ENCODE measurements around the gene HSD17B8.

Gene HSD17B8

GRCh38 chr6:33172688-33173534, 31.5 kb upstream of the HSD17B8 start:
- Histone ChIP-seq H3K9ac (ENCODE audit: low read length) (no peak overlapping the region), H3K4me1 (ENCODE audit: control insufficient read depth, insufficient read depth, low read length) (no peaks in the 10 kb centered on the region), H3K36me3 (ENCODE audit: control insufficient read depth, insufficient read depth, low read length, severe bottlenecking) (no peaks in the 10 kb centered on the region), H3K4me3 (ENCODE audit: low read length) (no peak overlapping the region), H3K9me3 (ENCODE audit: control insufficient read depth, low read length) (no peaks in the 10 kb centered on the region), H3K27me3 (replicated peaks; ENCODE audit: control insufficient read depth, insufficient read depth, low read length) (peaks cover 21% of the 10 kb centered on the region)
- peak; percentile 50 for DNase-seq (ENCODE audit: low read depth)

GRCh38 chr6:33173535-33174180, 30.8 kb upstream of the HSD17B8 start:
- H3K27me3 ChIP-seq (replicated peaks; ENCODE audit: control insufficient read depth, insufficient read depth, low read length), result peaks cover 21% of the 10 kb centered on the region
- H3K4me1 ChIP-seq (ENCODE audit: control insufficient read depth, insufficient read depth, low read length), result no peaks in the 10 kb centered on the region
- H3K9ac ChIP-seq (ENCODE audit: low read length), result no peak overlapping the region
- H3K4me3 ChIP-seq (ENCODE audit: low read length), result no peak overlapping the region
- H3K9me3 ChIP-seq (ENCODE audit: control insufficient read depth, low read length), result no peaks in the 10 kb centered on the region
- DNase-seq (ENCODE audit: low read depth), result no peak
- H3K36me3 ChIP-seq (ENCODE audit: control insufficient read depth, insufficient read depth, low read length, severe bottlenecking), result no peaks in the 10 kb centered on the region

GRCh38 chr6:33174784-33175183, 29.7 kb upstream of the HSD17B8 start:
- Histone ChIP-seq H3K27me3 (replicated peaks; ENCODE audit: control insufficient read depth, insufficient read depth, low read length) (peaks cover 18% of the 10 kb centered on the region), H3K4me1 (ENCODE audit: control insufficient read depth, insufficient read depth, low read length) (no peaks in the 10 kb centered on the region), H3K4me3 (ENCODE audit: low read length) (no peak overlapping the region), H3K9ac (ENCODE audit: low read length) (no peak overlapping the region), H3K9me3 (ENCODE audit: control insufficient read depth, low read length) (no peaks in the 10 kb centered on the region), H3K36me3 (ENCODE audit: control insufficient read depth, insufficient read depth, low read length, severe bottlenecking) (no peaks in the 10 kb centered on the region)
- no peak for DNase-seq (ENCODE audit: low read depth)

- Histone ChIP-seq H3K27me3 (replicated peaks; ENCODE audit: control insufficient read depth, insufficient read depth, low read length) (peaks cover 18% of the 10 kb centered on the region), H3K4me1 (ENCODE audit: control insufficient read depth, insufficient read depth, low read length) (no peaks in the 10 kb centered on the region), H3K9ac (ENCODE audit: low read length) (no peak overlapping the region), H3K36me3 (ENCODE audit: control insufficient read depth, insufficient read depth, low read length, severe bottlenecking) (no peaks in the 10 kb centered on the region), H3K9me3 (ENCODE audit: control insufficient read depth, low read length) (no peaks in the 10 kb centered on the region), H3K4me3 (ENCODE audit: low read length) (no peak overlapping the region)
- DNase-seq (ENCODE audit: low read depth), result no peak
Observed at GRCh38 chr6:33175436-33176069, 28.9 kb upstream of the HSD17B8 start.

GRCh38 chr6:33176906-33177305, 27.5 kb upstream of the HSD17B8 start:
- DNase-seq (ENCODE audit: low read depth), result no peak
- Histone ChIP-seq H3K36me3 (ENCODE audit: control insufficient read depth, insufficient read depth, low read length, severe bottlenecking) (no peaks in the 10 kb centered on the region), H3K9me3 (ENCODE audit: control insufficient read depth, low read length) (no peaks in the 10 kb centered on the region), H3K4me1 (ENCODE audit: control insufficient read depth, insufficient read depth, low read length) (no peaks in the 10 kb centered on the region), H3K27me3 (replicated peaks; ENCODE audit: control insufficient read depth, insufficient read depth, low read length) (peaks cover 18% of the 10 kb centered on the region), H3K9ac (ENCODE audit: low read length) (no peak overlapping the region), H3K4me3 (ENCODE audit: low read length) (no peak overlapping the region)

GRCh38 chr6:33177552-33178446, 26.7 kb upstream of the HSD17B8 start:
- no peaks in the 10 kb centered on the region for H3K36me3 ChIP-seq (ENCODE audit: control insufficient read depth, insufficient read depth, low read length, severe bottlenecking)
- no peak overlapping the region for H3K4me3 ChIP-seq (ENCODE audit: low read length)
- no peak overlapping the region for H3K9ac ChIP-seq (ENCODE audit: low read length)
- peak; percentile 60 for DNase-seq (ENCODE audit: low read depth)
- no peaks in the 10 kb centered on the region for H3K9me3 ChIP-seq (ENCODE audit: control insufficient read depth, low read length)
- no peaks in the 10 kb centered on the region for H3K4me1 ChIP-seq (ENCODE audit: control insufficient read depth, insufficient read depth, low read length)
- peaks cover 18% of the 10 kb centered on the region for H3K27me3 ChIP-seq (replicated peaks; ENCODE audit: control insufficient read depth, insufficient read depth, low read length)

- H3K36me3 ChIP-seq (ENCODE audit: control insufficient read depth, insufficient read depth, low read length, severe bottlenecking), result no peaks in the 10 kb centered on the region
- DNase-seq (ENCODE audit: low read depth), result no peak
- H3K4me1 ChIP-seq (ENCODE audit: control insufficient read depth, insufficient read depth, low read length), result no peaks in the 10 kb centered on the region
- no peaks in the 10 kb centered on the region for H3K9me3 ChIP-seq (ENCODE audit: control insufficient read depth, low read length)
- H3K9ac ChIP-seq (ENCODE audit: low read length), result no peak overlapping the region
- H3K27me3 ChIP-seq (replicated peaks; ENCODE audit: control insufficient read depth, insufficient read depth, low read length), result peaks cover 13% of the 10 kb centered on the region
- H3K4me3 ChIP-seq (ENCODE audit: low read length), result no peak overlapping the region
Observed at GRCh38 chr6:33178755-33179475, 25.5 kb upstream of the HSD17B8 start.

GRCh38 chr6:33181141-33181540, 23.3 kb upstream of the HSD17B8 start:
- H3K36me3 ChIP-seq (ENCODE audit: control insufficient read depth, insufficient read depth, low read length, severe bottlenecking), result no peaks in the 10 kb centered on the region
- H3K27me3 ChIP-seq (replicated peaks; ENCODE audit: control insufficient read depth, insufficient read depth, low read length), result peaks cover 14% of the 10 kb centered on the region
- no peak for DNase-seq (ENCODE audit: low read depth)
- no peak overlapping the region for H3K4me3 ChIP-seq (ENCODE audit: low read length)
- no peaks in the 10 kb centered on the region for H3K9me3 ChIP-seq (ENCODE audit: control insufficient read depth, low read length)
- H3K4me1 ChIP-seq (ENCODE audit: control insufficient read depth, insufficient read depth, low read length), result no peaks in the 10 kb centered on the region
- H3K9ac ChIP-seq (ENCODE audit: low read length), result no peak overlapping the region

- H3K36me3 ChIP-seq (ENCODE audit: control insufficient read depth, insufficient read depth, low read length, severe bottlenecking), result no peaks in the 10 kb centered on the region
- H3K4me3 ChIP-seq (ENCODE audit: low read length), result no peak overlapping the region
- H3K9ac ChIP-seq (ENCODE audit: low read length), result no peak overlapping the region
- peaks cover 5% of the 10 kb centered on the region for H3K27me3 ChIP-seq (replicated peaks; ENCODE audit: control insufficient read depth, insufficient read depth, low read length)
- H3K9me3 ChIP-seq (ENCODE audit: control insufficient read depth, low read length), result no peaks in the 10 kb centered on the region
- no peaks in the 10 kb centered on the region for H3K4me1 ChIP-seq (ENCODE audit: control insufficient read depth, insufficient read depth, low read length)
- DNase-seq (ENCODE audit: low read depth), result no peak
Observed at GRCh38 chr6:33183071-33183683, 21.3 kb upstream of the HSD17B8 start.

GRCh38 chr6:33185190-33185589, 19.3 kb upstream of the HSD17B8 start:
- no peak for DNase-seq (ENCODE audit: low read depth)
- Histone ChIP-seq H3K27me3 (replicated peaks; ENCODE audit: control insufficient read depth, insufficient read depth, low read length) (peaks cover 18% of the 10 kb centered on the region), H3K9me3 (ENCODE audit: control insufficient read depth, low read length) (no peaks in the 10 kb centered on the region), H3K36me3 (ENCODE audit: control insufficient read depth, insufficient read depth, low read length, severe bottlenecking) (no peaks in the 10 kb centered on the region), H3K4me3 (ENCODE audit: low read length) (no peak overlapping the region), H3K9ac (ENCODE audit: low read length) (no peak overlapping the region), H3K4me1 (ENCODE audit: control insufficient read depth, insufficient read depth, low read length) (no peaks in the 10 kb centered on the region)
